GM21576 (cell line): Measurements from ENCODE around the gene PXYLP1.

ENCODE experiments used
- ATAC-seq: cut with Tn5 transposase; IDR thresholded peaks from one replicate; pipeline ENCODE4 v1.9.1; 2021; ENCODE audit warnings: mild to moderate bottlenecking, moderate library complexity; ENCODE audit not compliant: unreplicated experiment

Gene PXYLP1

DNA sequence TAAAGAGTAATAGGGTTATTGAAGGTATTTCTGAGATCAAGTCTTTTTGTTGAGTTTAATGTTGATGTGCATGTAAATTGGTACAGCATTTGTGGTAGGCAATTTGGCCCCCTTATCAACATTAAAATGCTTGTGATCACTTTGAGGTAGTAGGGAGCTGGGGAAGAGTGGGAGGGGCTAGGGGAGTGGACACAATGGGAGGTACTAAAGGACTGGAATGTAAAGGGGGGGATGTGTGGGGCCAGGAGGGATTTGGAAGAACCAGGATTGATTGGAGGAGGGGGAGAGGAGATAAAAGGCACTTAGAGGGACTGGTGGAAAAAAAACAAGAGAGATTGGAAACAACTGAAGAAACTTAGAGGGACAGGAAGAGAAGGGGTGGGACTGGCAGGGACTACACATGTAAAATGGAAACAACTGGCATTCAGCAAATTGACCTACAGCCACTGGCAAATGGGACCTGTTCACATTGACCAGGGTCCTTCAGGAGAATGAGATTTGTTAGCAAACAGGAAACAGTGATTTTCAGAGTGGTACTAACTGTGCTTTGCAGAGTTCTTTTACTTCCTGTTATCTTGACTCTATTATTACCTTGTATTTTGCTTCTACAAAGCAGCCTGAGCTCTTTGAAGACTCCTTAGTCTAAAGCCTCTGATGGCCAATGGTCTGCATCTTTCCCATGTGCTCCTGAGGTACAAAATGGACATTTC lies 88.9 kb downstream of the PXYLP1 start:
- ATAC-seq, result peak; percentile 58

DNA sequence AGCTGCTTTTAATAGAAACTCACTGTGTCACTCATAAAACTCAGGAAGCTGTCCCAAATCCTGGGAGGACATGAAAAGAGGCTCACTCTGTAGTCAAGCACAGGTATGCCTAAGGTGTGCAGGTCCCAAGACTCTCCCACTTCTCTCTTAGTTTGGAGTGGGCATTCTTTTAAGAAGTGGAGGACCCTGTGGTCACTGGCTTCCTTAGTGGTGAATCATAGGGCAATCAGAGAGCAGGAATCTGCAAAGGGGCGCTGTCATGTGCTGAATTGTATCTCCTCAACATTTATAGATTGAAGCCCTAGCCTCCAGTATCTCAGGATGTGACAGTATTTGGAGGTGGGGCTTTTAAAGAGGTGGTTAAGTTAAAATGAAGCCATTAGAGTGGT lies 89.5 kb downstream of the PXYLP1 start:
- ATAC-seq, result no peak

DNA sequence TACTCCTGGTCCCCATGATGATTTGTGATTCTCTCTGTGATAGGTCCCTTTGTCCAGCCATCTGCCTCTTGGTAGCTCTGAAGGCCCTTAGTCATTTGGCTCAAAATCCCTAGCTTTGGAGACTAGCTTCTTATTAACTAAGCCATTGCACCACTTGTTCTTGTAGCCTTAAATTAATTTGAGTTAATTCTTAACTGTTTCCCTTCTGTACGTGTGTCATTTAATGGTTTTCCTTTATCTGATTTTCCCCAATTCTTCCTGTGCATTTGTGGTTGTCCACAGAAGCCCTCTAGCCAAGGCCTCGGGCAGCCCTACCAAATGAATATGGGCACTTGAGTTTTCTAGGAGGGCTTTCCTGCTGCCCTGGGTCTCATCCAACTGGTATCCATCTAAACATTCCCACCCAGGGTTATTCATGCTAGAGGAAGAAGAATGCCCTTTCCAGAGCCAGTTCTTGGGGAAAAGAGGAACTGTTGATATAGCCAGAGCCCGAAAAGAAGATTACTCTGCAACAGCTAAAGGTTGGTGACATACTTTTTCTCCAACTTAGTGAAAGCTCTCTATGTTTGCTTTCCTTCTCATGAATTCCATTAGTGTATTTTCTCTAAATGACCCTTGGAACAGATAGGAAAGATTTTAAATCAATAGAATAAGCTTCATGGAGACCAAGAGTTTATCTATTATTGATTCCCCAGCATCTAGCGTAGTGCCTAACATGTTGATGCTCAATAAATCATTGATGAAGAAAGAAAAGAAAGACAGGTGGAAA lies 92.5 kb downstream of the PXYLP1 start:
- no peak for ATAC-seq

DNA sequence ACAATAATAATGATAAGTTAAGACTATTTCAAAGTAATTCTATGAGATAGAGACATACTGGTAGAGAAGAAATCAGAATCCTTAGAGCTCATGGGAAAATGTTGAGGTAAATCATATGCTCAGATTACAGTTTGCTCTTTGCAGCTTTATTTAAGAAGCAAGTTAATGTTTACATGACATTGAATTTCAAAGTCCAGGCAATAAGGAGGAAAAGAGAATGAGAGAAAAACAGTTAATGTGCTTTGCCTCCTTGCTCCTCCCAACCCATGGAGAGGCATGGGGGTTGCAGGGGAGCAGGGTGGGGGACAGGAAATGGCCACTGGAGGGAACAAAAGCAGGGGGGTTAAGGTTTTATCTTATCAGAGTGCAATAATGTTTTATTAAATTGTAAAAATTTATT lies 94.5 kb downstream of the PXYLP1 start:
- ATAC-seq, result no peak

DNA sequence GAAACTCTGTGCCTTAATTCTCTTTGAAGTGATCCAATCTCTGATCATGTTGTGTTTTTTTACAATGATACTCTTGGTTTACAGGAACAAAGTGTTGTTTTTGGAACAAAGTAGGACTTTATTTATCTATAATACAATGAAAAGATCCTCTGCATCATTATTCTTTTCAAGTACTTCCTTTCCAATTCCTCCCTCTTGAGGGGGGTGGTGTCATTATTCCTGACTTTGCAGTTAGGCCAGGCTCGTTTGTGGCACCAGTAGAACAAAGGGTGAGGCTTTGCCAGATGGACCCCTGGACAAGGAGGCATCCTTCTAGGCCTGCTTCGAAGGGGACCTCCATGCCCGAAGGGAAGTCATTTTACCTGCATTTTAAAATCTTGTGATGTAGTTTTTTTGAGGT lies 95.0 kb downstream of the PXYLP1 start:
- no peak for ATAC-seq

DNA sequence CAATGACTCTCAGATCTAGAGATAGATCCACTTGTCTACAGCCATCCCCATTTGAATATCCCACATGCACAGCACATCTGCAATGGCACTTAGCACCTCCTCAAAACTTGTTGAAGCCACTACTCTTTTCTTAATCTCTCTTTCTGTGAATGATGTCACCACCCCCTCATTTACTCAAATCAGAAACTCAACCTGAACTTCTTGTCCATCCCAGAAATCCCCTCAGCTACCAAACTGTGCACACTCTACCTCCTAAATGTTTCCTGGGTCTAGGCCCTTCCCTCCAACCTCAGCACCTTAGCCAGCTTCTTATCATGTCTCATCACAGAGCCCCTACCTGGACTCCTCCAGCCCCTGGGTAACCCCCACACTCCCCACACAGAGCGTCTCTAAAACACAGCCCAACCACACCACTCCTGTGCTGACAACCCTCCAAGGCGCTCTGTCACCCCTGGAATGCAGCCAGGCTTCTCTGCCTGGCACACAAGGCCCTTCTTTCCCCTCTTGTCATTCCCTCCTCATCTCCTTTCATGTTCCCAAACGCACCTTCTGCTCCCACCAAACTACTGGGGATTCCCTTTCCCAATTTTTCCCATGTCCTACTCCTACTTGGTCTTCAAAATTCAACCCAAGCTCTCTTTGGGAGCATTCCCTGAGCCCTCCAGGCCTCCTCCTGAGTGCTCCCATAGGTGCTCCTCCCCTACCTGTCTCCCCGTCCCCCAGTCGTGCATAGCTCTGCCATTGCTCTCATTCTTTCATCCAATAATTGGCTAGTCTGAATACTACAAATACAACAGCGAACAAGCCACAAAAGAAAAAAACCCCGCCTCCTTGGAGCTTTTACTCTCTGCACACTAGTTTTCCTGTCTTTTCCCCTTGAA lies 96.9 kb downstream of the PXYLP1 start:
- ATAC-seq, result peak; percentile 38

DNA sequence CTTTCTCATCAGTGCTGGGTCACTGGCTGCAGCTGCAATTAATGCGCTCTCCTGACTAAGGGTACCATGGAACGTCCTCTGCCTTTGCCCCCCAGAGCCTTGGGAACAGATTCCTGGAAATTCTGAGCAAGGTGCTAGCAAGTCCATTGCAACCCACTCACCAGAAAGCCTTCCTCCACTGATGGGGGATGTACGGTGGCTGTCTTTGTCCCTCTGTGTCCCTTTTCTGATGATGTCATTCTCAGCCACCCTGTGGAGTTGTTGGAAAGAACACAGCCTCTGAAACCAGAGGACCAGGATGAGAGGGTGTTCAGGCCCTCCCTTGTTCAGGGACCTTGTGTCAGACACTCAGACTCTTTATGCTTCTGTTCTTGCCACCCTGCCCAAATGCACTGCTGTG lies 98.6 kb downstream of the PXYLP1 start:
- no peak for ATAC-seq

DNA sequence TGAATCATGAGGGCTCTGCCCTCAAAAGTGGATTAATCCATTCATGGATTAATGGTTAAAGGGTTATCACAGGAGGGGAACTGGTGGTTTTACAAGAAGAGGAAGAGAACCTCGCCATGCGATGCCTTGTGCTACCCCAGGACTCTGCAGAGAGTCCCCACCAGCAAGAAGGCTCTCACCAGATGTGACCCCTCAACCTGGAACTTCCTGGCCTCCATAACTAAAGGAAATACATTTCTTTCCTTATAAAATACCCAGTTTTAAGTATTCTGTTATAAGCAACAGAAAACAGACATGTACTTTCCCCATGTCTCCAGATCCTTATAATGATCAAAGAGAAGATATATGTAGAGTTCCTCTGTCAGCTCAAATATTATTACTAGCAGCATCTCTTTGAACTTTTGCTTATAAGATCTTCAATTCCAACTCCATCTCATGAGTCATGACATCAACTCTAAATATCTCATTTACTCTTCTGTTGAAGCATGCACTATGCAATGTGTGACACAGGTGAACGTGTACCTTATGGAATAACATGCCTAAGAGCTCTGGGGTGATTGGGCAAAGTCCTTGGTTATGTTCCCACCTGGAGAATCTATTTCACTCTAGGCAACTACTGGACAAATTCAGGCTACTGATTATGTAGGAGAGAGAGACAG lies 99.2 kb downstream of the PXYLP1 start:
- no peak for ATAC-seq

DNA sequence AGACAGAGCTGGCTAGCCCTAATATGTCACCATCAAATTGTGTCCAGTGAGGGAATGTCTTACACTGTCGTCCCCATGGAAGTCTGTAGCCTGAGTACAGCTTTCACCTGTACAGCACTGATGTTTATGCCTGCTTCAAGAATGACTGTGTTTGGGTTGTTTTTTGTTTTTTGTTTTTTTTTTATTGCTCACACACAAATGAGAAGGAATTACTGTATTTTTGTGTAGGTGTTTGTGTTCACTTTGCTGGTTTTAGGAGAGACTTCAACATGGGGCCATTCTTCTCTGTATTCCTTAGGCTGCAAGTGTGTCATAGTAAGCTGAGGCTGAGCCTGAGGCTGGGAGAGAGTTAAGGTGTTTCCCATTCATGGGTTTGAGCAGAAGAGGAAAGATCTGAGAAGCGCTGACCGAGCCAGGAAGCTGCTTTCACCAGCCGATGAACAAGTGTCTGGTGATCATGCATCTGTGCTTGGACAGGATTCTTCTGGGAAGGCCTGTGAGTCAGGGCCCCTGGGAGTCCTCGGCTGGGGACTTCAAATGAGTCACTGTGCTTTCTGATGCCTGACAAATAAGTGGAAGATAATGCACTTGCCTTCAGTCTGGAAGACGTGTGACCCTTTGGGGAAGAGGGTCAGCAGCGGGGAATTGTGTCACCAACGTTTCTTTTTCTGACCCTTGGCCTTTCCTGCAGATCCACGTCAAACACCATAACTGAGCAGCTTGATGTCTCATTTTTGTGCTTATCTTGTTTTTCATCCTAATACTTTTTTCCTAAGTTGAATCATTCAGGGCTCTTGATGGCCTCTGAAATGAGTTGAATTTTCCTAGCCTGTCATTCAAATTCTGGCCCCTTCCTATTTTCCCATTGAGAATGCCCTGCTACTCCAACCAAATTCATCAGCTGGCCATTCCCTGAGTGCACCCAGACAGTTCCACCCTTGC lies 100.0 kb downstream of the PXYLP1 start:
- ATAC-seq, result peak; percentile 38

DNA sequence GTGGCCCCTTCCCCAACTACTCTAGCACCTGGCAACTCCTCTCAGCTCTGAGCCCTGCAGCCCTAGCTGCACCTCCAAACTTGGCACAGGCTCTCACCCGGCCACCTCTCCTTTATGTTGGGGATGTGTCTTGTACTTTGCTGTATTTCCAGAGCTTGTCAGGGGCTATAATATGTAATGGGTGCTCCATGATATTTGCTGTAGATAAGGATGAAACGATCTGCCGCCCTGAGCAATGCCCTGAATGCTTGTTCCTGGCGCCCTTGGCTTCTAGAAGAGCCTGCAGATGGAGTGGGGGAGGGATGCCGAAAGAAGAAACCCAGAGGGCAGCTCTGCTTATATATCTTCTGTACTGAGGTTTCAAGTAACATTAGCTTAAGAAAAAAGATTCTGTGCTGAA lies 100.8 kb downstream of the PXYLP1 start:
- ATAC-seq, result no peak

DNA sequence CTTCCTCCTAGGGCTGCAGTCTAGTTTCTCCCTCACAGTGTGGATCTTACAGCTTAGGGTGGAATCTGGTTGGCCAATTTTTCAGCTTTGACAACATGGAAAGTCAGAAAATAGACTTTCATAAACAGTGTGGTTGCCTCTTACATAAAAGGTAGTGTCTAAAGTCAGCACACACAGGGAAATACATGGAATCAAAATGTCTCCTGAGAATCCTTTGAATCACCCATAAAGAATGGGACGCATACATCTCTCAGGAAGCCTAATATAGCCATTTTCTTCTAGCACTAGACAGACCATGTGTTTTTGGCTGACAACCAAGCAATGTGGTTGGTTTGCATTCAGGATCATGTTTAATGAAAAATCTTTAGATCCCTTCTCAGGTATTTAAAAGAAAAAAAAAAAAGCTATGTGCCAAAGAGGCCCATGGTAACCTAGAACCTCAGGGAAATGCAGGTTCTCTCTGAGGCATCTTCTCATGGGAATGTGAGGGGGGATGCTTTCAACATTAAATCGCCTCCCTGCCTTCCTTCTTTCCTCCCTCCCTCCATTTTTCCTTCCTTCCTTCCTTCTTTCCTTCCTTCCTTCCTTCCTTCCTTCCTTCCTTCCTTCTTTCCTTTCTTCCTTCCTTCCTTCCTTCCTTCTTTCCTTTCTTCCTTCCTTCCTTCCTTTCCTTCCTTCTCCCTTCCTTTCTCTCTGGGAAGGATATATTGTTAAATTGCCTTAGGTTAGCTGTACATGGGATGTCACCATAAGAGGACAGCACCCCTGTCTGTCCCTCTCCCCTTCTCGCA lies 102.4 kb downstream of the PXYLP1 start:
- ATAC-seq, result no peak

DNA sequence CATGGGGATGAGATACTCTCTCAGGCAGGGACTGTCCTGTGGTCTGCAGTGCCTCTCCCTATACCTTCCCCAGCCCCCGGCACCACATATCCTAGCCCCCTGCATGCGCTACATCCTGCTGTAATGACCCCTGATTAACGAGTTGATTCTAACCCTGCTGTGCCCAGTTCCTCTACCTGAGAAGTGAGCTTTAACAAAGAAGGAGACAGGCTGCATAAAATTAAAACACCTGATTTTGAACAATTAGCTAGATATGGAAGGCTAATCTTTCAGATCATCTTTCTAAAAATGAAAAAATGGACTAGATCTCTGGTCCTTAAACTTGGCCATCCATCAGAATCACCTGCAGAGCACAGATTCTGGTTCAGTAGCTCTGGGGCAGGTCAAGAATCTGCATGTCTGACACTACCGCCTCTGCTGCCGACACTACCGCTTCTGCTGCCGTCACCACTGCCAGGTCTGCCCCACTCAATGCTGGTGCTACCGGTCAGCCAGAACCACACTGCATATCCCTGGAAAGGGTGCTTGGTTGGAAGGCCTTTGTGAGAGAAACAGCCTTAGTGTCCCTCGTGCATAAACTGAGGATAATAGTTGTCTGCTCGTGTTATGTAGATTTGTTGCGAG lies 103.1 kb downstream of the PXYLP1 start:
- no peak for ATAC-seq

DNA sequence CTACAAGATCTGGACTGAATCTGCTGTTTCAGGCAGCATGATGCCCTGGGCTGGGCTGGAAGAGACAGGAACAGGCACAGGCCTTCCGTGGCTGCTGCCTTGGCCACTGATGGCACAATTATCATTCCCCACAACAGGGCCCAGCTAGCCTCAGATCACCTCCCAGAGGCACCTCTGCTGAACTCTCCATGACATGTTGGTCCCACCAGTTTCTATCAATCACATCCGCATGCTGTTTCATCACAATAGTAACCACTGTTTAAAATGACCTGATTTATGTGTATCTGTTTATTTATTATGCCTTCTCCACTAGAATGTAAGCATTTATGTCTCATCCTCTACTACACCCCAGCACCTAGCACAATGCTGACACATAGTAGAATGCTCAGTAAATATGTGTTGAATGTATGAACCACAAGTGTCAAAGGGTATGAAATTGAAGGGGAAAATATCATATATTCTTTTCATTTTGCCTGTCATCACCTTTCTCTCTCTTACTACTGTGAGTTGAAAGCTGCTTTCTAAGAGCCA lies 104.0 kb downstream of the PXYLP1 start:
- ATAC-seq, result no peak

DNA sequence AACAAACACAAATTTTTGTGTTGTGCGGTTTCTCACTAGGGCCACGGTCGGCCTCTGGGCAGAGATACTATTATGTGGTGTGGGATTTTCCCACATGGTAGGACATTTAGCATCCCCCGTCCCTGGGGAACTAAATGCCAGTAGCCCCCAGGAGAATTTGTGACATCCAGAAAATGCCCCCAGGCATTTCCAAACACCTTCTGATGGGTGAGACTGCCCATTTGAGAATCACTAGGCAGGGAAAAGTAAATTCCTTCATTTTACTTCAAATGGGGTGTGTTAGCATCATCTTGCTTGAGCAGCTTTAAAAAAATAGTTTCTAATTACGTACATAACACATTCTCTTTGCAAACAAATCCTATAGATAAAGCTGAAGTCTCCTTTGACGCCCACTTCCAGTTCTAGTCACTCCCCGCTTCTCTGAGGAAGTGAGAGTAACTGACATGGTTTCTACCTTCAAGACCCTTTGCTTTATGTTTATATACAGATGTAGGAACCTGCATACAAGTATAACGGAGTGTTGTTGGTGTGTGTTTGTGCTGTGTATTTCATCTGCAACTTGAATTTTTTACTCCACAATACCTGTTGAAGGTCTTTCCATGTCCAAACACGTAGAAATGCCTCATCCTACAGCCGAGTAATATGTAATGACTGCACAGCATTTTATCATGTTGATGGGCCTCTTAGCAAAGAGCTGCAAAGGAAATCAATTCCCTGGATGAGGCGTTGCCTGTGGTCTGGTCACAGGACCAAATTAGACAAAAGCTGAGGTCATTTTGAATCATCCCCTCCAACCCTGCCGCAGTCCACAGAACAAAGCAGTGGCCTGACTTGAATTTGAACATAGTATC lies 105.3 kb downstream of the PXYLP1 start:
- peak; percentile 88 for ATAC-seq

DNA sequence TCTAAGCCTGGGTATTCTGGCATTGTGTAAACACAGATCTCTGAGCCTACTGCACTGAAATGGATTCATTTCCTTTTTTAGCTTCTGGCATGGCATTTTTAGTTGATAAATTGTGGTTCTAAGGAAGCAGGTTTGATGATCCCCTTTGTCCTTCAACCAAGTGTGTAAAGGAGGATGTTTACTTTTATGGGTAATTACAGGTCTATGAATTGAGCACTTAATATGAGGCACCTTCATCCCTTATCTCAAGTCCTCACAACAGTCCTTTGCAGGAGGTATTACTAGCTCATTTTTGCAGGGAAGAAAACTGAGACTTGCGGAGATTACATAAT lies 105.9 kb downstream of the PXYLP1 start:
- no peak for ATAC-seq

DNA sequence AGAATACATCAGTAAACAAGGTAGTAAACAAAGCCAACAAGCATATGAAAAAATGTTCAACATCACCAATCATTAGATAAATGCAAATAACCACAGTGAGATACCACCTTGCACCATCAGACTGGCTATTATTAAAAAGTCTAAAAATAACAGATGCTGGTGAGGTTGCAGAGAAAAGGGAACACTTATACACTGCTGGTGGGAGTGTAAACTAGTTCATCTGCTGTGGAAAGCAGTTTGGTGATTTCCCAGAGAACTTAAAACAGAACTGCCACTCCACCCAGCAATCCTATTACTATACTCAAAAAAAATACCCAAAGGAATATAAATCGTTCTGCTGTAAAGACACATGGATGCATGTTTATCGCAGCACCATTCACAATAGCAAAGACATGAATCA lies 106.4 kb downstream of the PXYLP1 start:
- no peak for ATAC-seq

DNA sequence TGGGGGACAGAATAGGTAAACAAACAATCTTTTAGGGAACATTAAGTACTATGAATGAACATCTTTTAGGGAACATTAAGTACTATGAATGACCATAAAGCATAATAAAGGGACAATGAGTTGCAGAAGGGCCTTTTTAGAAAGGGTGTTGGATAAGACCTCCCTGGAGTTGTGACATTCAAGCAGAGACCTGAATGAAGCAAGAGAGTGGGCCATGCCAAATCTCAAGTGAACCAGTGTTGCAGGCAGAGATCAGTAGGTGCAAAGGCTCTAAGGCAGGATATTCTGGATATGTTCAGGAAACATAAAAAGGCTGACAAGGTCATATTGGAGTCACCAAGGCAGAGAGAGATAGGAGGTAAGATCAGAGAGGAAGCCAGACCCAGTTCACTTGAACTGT lies 107.3 kb downstream of the PXYLP1 start:
- ATAC-seq, result no peak

DNA sequence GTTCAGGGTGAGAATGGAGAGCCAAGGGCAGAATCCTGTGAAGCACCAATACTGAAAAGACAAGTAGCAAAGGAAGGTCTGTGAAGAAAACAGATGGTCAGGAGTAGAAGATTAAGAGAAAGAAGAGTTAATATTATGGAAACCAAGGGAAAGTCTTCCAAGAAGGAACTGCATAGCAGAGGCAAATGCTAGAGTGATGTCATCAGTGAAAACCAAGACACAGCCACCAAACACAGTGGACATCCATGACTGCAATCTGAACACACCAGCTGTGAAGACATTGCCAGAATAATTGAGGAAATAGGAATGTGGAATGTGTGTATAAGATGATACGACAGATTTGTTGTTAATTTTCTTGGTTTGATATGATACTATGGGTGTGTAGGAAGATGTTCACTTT lies 109.9 kb downstream of the PXYLP1 start:
- no peak for ATAC-seq
